Activated T-cell treated with anti-CD3 and anti-CD28 coated beads, Interleukin-2, amount 50 U/mL, for 4 hours (primary cell): ENCODE measurements around the gene TOP2A. TPM values are rescaled to one million over a fixed set of nuclear protein-coding genes. Genes with fewer than 3 reads are reported as not detected.
"Not testable (repeated sequence)": the region's sequence is repeated elsewhere in the genome, so short reads cannot be mapped to it uniquely, and the experiment has no call there.

Experiments
- ATAC-seq, 2 donors: fragments of 200-7000 bp; cut with Tn5 transposase; one replicate each; pipeline ENCODE4 v1.10.0; 2021
- DNase-seq: peaks from one replicate; pipeline ENCODE4 v3.0.0-alpha.2; 2020
- H3K27me3 Mint-ChIP-seq: one replicate; pipeline ENCODE4 v1.8.0; 2021; ENCODE audit warnings: low read depth, mixed read lengths
- H3K36me3 Mint-ChIP-seq: one replicate; pipeline ENCODE4 v1.8.0; 2022; ENCODE audit warnings: mixed read lengths; ENCODE audit not compliant: insufficient read depth
- H3K4me1 Mint-ChIP-seq: one replicate; pipeline ENCODE4 v1.8.0; 2021; ENCODE audit warnings: low read depth, mixed read lengths
- H3K4me3 Mint-ChIP-seq: one replicate; pipeline ENCODE4 v1.8.0; 2021; ENCODE audit warnings: mild to moderate bottlenecking, moderate library complexity, mixed read lengths
- H3K9me3 Mint-ChIP-seq: one replicate; pipeline ENCODE4 v1.8.0; 2021; ENCODE audit warnings: mixed read lengths
- total RNA-seq, 3 donors: library from RNA; stranded (reverse); gene quantifications; one replicate each; pipeline ENCODE4 v1.2.1, GENCODE V29; 2021

TOP2A gene
- total RNA-seq, 3 donors from 2014 or later, result 10.4 to 16.4 (median 12.0) TPM

DNA sequence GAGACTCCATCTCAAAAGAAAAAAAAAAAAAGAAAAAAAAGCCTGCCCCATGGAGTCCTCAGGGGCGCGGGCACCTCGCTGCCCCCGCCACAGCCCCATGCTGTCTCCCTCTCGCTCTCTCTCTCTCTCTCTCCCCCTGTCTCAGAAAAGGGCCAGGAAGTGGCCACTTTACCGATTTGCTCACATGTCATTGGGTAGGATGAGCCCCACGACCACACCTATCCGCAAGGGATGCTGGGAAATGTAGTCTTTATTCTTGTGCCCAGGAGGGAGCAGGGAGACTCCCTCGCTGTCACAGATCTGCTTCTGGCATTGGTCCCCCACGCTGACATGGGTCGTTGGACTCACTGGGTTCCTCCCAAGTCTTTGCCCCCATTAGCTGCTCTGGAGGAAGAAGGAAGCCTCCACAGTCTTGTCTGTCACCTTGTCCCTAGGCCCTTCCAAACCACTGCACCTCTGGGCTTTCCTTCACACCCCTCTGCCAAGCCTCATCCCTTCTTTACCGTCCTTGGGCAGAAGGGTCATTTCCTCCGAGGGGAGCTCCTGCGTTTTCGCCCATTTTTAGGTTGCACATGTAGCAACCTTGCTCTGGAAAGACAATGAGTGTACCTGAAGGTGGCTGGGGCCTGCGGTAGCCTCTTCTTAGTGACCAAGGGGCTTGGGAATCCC, 46.3 kb downstream of the TOP2A start:
- ATAC-seq (peak; percentile 58 to 65), DNase-seq (no peak)
- Mint-ChIP-seq H3K4me3 (no peak overlapping the region), H3K36me3 (no peaks in the 10 kb centered on the region), H3K27me3 (no peaks in the 10 kb centered on the region), H3K4me1 (peaks cover 21% of the 10 kb centered on the region), H3K9me3 (no peaks in the 10 kb centered on the region)

GRCh38 chr17:40369923-40370322, 47.8 kb downstream of the TOP2A start:
- Mint-ChIP-seq H3K27me3 (no peaks in the 10 kb centered on the region), H3K4me1 (peaks cover 21% of the 10 kb centered on the region), H3K36me3 (no peaks in the 10 kb centered on the region), H3K9me3 (no peaks in the 10 kb centered on the region), H3K4me3 (no peak overlapping the region)
- no peak for DNase-seq
- no peak for ATAC-seq

GRCh38 chr17:40367728-40368127, 50.0 kb downstream of the TOP2A start:
- H3K27me3 Mint-ChIP-seq, H3K4me3 Mint-ChIP-seq, H3K36me3 Mint-ChIP-seq, DNase-seq, H3K9me3 Mint-ChIP-seq, ATAC-seq: not testable (repeated sequence)
- peaks cover 11% of the 10 kb centered on the region for H3K4me1 Mint-ChIP-seq

GRCh38 chr17:40366861-40367518, 50.7 kb downstream of the TOP2A start:
- Mint-ChIP-seq H3K27me3 (peaks cover 3% of the 10 kb centered on the region), H3K4me3 (no peak overlapping the region), H3K9me3 (no peaks in the 10 kb centered on the region), H3K4me1 (peaks cover 8% of the 10 kb centered on the region), H3K36me3 (no peaks in the 10 kb centered on the region)
- ATAC-seq, result no peak
- DNase-seq, result no peak

- H3K4me3 Mint-ChIP-seq, result no peak overlapping the region
These were observed 51.4 kb downstream of the TOP2A start for GRCh38 chr17:40366076-40366860.

DNA sequence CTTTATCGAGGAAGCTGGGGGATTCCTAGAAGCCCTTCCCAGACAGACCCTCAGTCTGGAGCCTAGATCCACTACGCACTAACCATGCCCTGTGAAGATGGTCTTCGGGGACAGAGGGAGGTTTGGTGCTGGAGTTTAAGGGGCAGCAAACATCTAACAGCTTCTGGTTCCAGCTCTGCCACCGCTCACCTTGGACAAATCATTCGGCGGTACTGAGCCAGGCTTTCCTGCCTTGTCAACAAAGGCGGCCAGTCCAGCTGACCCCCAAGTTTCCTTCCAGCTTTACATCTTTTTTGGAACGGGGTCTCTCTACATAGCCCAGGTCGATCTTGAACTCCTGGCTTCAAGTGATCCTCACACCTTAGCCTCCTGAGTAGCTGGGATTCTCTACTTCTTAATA, 52.8 kb downstream of the TOP2A start:
- H3K4me1 Mint-ChIP-seq, result peaks cover 4% of the 10 kb centered on the region
- H3K27me3 Mint-ChIP-seq, result peaks cover 11% of the 10 kb centered on the region
- no peaks in the 10 kb centered on the region for H3K9me3 Mint-ChIP-seq
- H3K4me3 Mint-ChIP-seq, result no peak overlapping the region
- no peak for DNase-seq
- H3K36me3 Mint-ChIP-seq, result no peaks in the 10 kb centered on the region
- ATAC-seq, result no peak

More at GRCh38 chr17:40366076-40366860, 51.4 kb downstream of the TOP2A start:
- Mint-ChIP-seq H3K27me3 (peaks cover 3% of the 10 kb centered on the region), H3K4me1 (peaks cover 5% of the 10 kb centered on the region), H3K36me3 (no peaks in the 10 kb centered on the region), H3K9me3 (no peaks in the 10 kb centered on the region)
- ATAC-seq, result no peak
- no peak for DNase-seq

DNA sequence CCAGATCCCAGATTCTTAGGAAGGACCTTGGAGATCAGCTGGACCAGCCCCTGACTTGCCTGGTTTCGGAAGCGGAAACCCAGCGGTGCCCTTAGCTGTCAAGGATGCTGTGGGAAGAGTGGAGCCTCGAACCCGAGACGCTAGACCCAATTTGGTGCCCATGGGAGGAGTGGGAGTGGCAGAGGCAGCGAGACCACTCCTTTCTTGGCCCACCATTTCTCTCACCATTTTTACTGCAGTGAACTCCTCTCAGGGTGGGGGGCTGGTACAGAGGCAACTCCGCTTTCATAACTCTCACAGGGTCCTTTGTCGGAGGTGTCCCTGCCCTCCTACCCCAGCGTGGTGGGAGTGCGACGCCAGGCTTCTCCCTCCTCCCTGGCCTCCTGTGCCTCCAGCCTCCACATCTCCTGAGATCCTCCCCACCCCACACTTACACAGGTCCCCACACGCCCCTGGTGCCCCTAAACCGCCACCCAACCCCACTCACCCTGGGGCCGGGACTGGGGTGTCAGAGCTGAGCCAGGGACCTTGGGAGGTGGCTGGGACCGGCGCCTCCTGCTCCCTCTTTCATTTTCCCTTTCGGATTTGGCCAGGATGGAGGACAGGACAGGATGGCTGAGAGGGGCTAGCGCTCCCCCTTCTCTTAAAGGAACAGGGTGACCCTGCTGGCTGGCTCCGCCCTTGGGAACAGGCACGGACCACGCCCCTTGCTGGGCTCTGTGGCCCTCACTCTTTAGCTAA, 53.4 kb downstream of the TOP2A start, which contains the start of gene GJD3:
Gene GJD3 (minus strand): TSS at position 617 of the 741 bp plus-strand sequence. CDS start 922 bp downstream, outside the sequence.
- peaks cover 11% of the 10 kb centered on the region for H3K27me3 Mint-ChIP-seq

GRCh38 chr17:40363111-40363827, 54.4 kb downstream of the TOP2A start:
- ATAC-seq (peak; percentile 57 to 60), DNase-seq (no peak)
- H3K4me1 Mint-ChIP-seq, result peaks cover 8% of the 10 kb centered on the region
- H3K9me3 Mint-ChIP-seq, result no peaks in the 10 kb centered on the region
- peak overlapping the region; percentile 74 for H3K4me3 Mint-ChIP-seq
- H3K36me3 Mint-ChIP-seq, result no peaks in the 10 kb centered on the region
- H3K27me3 Mint-ChIP-seq, result peaks cover 11% of the 10 kb centered on the region

More for the DNA sequence above, 53.4 kb downstream of the TOP2A start, which contains the start of gene GJD3:
- peaks cover 4% of the 10 kb centered on the region for H3K4me1 Mint-ChIP-seq
- peak within 1 kb of the TSS; percentile 63 for H3K4me3 Mint-ChIP-seq
- no peaks in the 10 kb centered on the region for H3K9me3 Mint-ChIP-seq
- no peak for ATAC-seq
- DNase-seq, result no peak
- no peaks in the 10 kb centered on the region for H3K36me3 Mint-ChIP-seq

GRCh38 chr17:40362696-40363110, 55.0 kb downstream of the TOP2A start:
- ATAC-seq, result peak; percentile 92 to 93
- H3K9me3 Mint-ChIP-seq, result no peaks in the 10 kb centered on the region
- H3K36me3 Mint-ChIP-seq, result no peaks in the 10 kb centered on the region
- H3K4me3 Mint-ChIP-seq, result peak overlapping the region; percentile 74
- peaks cover 11% of the 10 kb centered on the region for H3K27me3 Mint-ChIP-seq
- H3K4me1 Mint-ChIP-seq, result peaks cover 9% of the 10 kb centered on the region
- DNase-seq, result peak; percentile 75

DNA sequence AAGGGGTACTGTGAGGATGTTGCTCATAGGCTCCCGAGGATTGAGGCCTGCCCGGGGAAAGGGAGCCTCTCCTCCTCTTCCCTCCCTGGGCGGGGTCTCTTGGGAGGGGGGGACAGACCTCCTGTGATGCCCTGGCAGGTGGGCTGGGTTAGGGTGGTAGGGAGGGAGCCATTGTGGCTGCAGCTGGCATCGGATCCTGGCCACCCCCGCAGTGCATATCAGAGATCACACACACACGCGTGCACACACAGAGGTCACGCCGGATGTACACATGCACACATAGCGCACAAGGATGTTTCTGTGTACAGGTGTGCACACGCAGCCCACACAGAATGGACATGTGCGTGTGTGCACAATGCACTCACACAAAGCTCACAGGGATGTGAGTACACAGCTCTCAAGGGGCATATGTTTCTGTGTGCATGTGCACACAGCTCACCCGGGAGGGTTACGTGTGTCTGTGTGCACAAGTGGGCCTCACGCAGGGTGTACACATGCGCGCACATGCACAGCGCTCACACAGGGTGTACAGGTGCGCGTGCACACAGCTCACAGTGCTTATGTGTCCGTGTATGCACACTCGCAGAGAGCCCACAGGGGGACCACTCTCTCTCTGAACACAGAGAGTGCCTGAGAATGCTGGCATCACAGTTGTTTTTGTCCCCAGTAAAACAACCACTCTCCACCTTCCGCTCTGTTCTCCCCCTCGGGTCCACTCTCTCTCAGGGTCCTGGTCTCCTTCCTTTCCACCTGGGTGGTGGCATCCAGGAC, 55.6 kb downstream of the TOP2A start:
- H3K36me3 Mint-ChIP-seq, result no peaks in the 10 kb centered on the region

GRCh38 chr17:40361063-40361924, 56.4 kb downstream of the TOP2A start:
- Mint-ChIP-seq H3K4me3 (no peak overlapping the region), H3K36me3 (no peaks in the 10 kb centered on the region), H3K9me3 (no peaks in the 10 kb centered on the region), H3K27me3 (peaks cover 11% of the 10 kb centered on the region), H3K4me1 (peaks cover 9% of the 10 kb centered on the region)
- no peak for DNase-seq
- no peak for ATAC-seq

More for the DNA sequence above, 55.6 kb downstream of the TOP2A start:
- peak overlapping the region; percentile 65 for H3K4me3 Mint-ChIP-seq
- peak; percentile 3 to 4 for ATAC-seq
- H3K27me3 Mint-ChIP-seq, result peaks cover 11% of the 10 kb centered on the region
- H3K4me1 Mint-ChIP-seq, result peaks cover 9% of the 10 kb centered on the region
- no peak for DNase-seq
- no peaks in the 10 kb centered on the region for H3K9me3 Mint-ChIP-seq

DNA sequence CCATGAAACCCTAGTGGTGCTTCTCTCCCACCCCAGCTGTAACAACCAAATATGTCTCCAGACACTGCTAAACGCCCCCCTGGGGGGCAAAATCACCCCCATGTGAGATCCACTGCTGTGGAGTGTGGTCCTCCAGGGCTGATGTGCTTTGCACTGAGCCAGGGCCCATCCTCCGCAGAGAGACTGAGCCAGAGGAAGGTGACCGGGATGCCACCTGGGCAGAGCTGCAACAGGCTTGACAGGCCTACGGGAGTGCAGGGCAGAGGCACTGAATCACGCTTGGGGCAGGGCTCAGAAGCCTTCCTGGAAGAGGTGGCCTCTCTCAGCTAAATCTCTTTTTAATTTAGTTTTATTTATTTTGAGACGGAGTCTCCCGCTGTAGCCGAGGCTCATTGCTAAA, 57.6 kb downstream of the TOP2A start:
- no peak for ATAC-seq
- H3K4me1 Mint-ChIP-seq, result peaks cover 9% of the 10 kb centered on the region
- no peaks in the 10 kb centered on the region for H3K9me3 Mint-ChIP-seq
- H3K36me3 Mint-ChIP-seq, result peaks cover 3% of the 10 kb centered on the region
- DNase-seq, result no peak
- peaks cover 11% of the 10 kb centered on the region for H3K27me3 Mint-ChIP-seq
- no peak overlapping the region for H3K4me3 Mint-ChIP-seq
